HUES6 (cell line): ENCODE results near the gene NSMCE1.
"Not testable (repeated sequence)": the region's sequence is repeated elsewhere in the genome, so short reads cannot be mapped to it uniquely, and the experiment has no call there.

ENCODE experiments used
- H3K27ac ChIP-seq: 2 replicates; pipeline ENCODE4 v1.7.0; 2013; ENCODE audit warnings: low read depth, mild to moderate bottlenecking, low read length, inconsistent platforms
- H3K27me3 ChIP-seq: 2 replicates; pipeline ENCODE4 v1.6.1; 2013; ENCODE audit warnings: low read length; ENCODE audit not compliant: control insufficient read depth, insufficient read depth
- H3K36me3 ChIP-seq: 2 replicates; pipeline ENCODE4 v1.6.1; 2013; ENCODE audit warnings: low read length; ENCODE audit not compliant: control insufficient read depth, insufficient read depth
- H3K4me1 ChIP-seq: 2 replicates; pipeline ENCODE4 v1.6.1; 2013; ENCODE audit warnings: low read length; ENCODE audit not compliant: control insufficient read depth, insufficient read depth
- H3K4me3 ChIP-seq: 2 replicates; pipeline ENCODE4 v1.5.1; 2013; ENCODE audit warnings: low read depth, low read length
- H3K9ac ChIP-seq: one replicate; pipeline ENCODE4 v1.6.1; 2013; ENCODE audit warnings: mild to moderate bottlenecking, low read length
- H3K9me3 ChIP-seq: 2 replicates; pipeline ENCODE4 v1.6.1; 2013; ENCODE audit warnings: low read depth, low read length; ENCODE audit not compliant: control insufficient read depth, insufficient read depth

Gene NSMCE1

GRCh38 chr16:27298132-27298531, 29.6 kb upstream of the NSMCE1 start:
- Histone ChIP-seq H3K4me3 (no peak overlapping the region), H3K9ac (no peak overlapping the region), H3K36me3 (no peaks in the 10 kb centered on the region), H3K27me3 (no peaks in the 10 kb centered on the region), H3K27ac (no peak overlapping the region), H3K9me3 (no peaks in the 10 kb centered on the region), H3K4me1 (no peaks in the 10 kb centered on the region)

GRCh38 chr16:27293343-27293742, 24.8 kb upstream of the NSMCE1 start:
- Histone ChIP-seq H3K27me3 (no peaks in the 10 kb centered on the region), H3K4me1 (no peaks in the 10 kb centered on the region), H3K27ac (no peak overlapping the region), H3K36me3 (no peaks in the 10 kb centered on the region), H3K4me3 (no peak overlapping the region), H3K9ac (no peak overlapping the region), H3K9me3 (no peaks in the 10 kb centered on the region)

GRCh38 chr16:27291722-27292240, 23.2 kb upstream of the NSMCE1 start:
- Histone ChIP-seq H3K27ac (no peak overlapping the region), H3K36me3 (no peaks in the 10 kb centered on the region), H3K9me3 (no peaks in the 10 kb centered on the region), H3K4me1 (no peaks in the 10 kb centered on the region), H3K4me3 (no peak overlapping the region), H3K27me3 (no peaks in the 10 kb centered on the region), H3K9ac (no peak overlapping the region)

GRCh38 chr16:27291106-27291505, 22.5 kb upstream of the NSMCE1 start:
- H3K27me3 ChIP-seq, result no peaks in the 10 kb centered on the region
- no peak overlapping the region for H3K9ac ChIP-seq

GRCh38 chr16:27290562-27290961, 22.0 kb upstream of the NSMCE1 start:
- no peak overlapping the region for H3K27ac ChIP-seq
- no peaks in the 10 kb centered on the region for H3K36me3 ChIP-seq
- no peaks in the 10 kb centered on the region for H3K27me3 ChIP-seq
- H3K9ac ChIP-seq, result no peak overlapping the region
- H3K9me3 ChIP-seq, result no peaks in the 10 kb centered on the region
- H3K4me1 ChIP-seq, result no peaks in the 10 kb centered on the region
- no peak overlapping the region for H3K4me3 ChIP-seq

More at GRCh38 chr16:27291106-27291505, 22.5 kb upstream of the NSMCE1 start:
- H3K9me3 ChIP-seq, result no peaks in the 10 kb centered on the region
- H3K4me3 ChIP-seq, result no peak overlapping the region
- H3K27ac ChIP-seq, result no peak overlapping the region
- H3K36me3 ChIP-seq, result no peaks in the 10 kb centered on the region
- no peaks in the 10 kb centered on the region for H3K4me1 ChIP-seq

GRCh38 chr16:27289669-27290068, 21.1 kb upstream of the NSMCE1 start:
- no peaks in the 10 kb centered on the region for H3K4me1 ChIP-seq

GRCh38 chr16:27288313-27288712, 19.7 kb upstream of the NSMCE1 start:
- not testable (repeated sequence) for H3K27ac ChIP-seq, H3K9ac ChIP-seq, H3K27me3 ChIP-seq, H3K36me3 ChIP-seq, H3K4me3 ChIP-seq, H3K9me3 ChIP-seq, H3K4me1 ChIP-seq

More at GRCh38 chr16:27289669-27290068, 21.1 kb upstream of the NSMCE1 start:
- no peak overlapping the region for H3K27ac ChIP-seq
- H3K9me3 ChIP-seq, result no peaks in the 10 kb centered on the region
- no peak overlapping the region for H3K4me3 ChIP-seq
- no peaks in the 10 kb centered on the region for H3K27me3 ChIP-seq
- H3K9ac ChIP-seq, result no peak overlapping the region
- no peaks in the 10 kb centered on the region for H3K36me3 ChIP-seq

GRCh38 chr16:27287887-27288286, 19.3 kb upstream of the NSMCE1 start:
- no peaks in the 10 kb centered on the region for H3K27me3 ChIP-seq
- no peak overlapping the region for H3K27ac ChIP-seq
- H3K9me3 ChIP-seq, result no peaks in the 10 kb centered on the region
- no peak overlapping the region for H3K4me3 ChIP-seq
- no peaks in the 10 kb centered on the region for H3K36me3 ChIP-seq
- H3K9ac ChIP-seq, result no peak overlapping the region
- H3K4me1 ChIP-seq, result no peaks in the 10 kb centered on the region

GRCh38 chr16:27287051-27287811, 18.7 kb upstream of the NSMCE1 start:
- no peaks in the 10 kb centered on the region for H3K27me3 ChIP-seq
- H3K4me1 ChIP-seq, result no peaks in the 10 kb centered on the region
- no peak overlapping the region for H3K9ac ChIP-seq
- H3K27ac ChIP-seq, result no peak overlapping the region
- H3K36me3 ChIP-seq, result no peaks in the 10 kb centered on the region
- no peaks in the 10 kb centered on the region for H3K9me3 ChIP-seq
- H3K4me3 ChIP-seq, result no peak overlapping the region

- Histone ChIP-seq H3K4me3 (no peak overlapping the region), H3K4me1 (peaks cover 2% of the 10 kb centered on the region; the same call in 1 of the 2 replicates), H3K9ac (no peak overlapping the region), H3K27me3 (no peaks in the 10 kb centered on the region), H3K36me3 (no peaks in the 10 kb centered on the region), H3K9me3 (no peaks in the 10 kb centered on the region), H3K27ac (no peak overlapping the region)
Observed at GRCh38 chr16:27286451-27286850, 17.9 kb upstream of the NSMCE1 start.

GRCh38 chr16:27285676-27286196, 17.2 kb upstream of the NSMCE1 start:
- H3K4me3 ChIP-seq, result no peak overlapping the region
- peaks cover 6% of the 10 kb centered on the region; the same call in 1 of the 2 replicates for H3K4me1 ChIP-seq
- H3K36me3 ChIP-seq, result no peaks in the 10 kb centered on the region
- no peaks in the 10 kb centered on the region for H3K27me3 ChIP-seq
- H3K27ac ChIP-seq, result no peak overlapping the region
- H3K9ac ChIP-seq, result no peak overlapping the region
- H3K9me3 ChIP-seq, result no peaks in the 10 kb centered on the region
